Renal cortex interstitium (tissue), 3 donors: ENCODE results near the gene HNRNPUL2. TPM values are rescaled to one million over a fixed set of nuclear protein-coding genes. Genes with fewer than 3 reads are reported as not detected.

ENCODE experiments used
- polyA plus RNA-seq, 3 donors: library from polyadenylated mRNA; unstranded; fragments of 120-200 nt; gene quantifications; one replicate each; pipeline ENCODE4 v1.2.1, GENCODE V29; 2013; ENCODE audit not compliant: insufficient read length in 3 of 3

Gene HNRNPUL2
- polyA plus RNA-seq, 3 donors, result 82.0 to 92.8 (median 92.6) TPM

Other genes starting within 250 kb of the HNRNPUL2 start
- gene AHNAK, start 180.7 kb downstream of the HNRNPUL2 start, polyA plus RNA-seq, result 100 to 1,000 TPM; 193 to 231 (median 198) TPM
- gene EEF1G, start 153.6 kb downstream of the HNRNPUL2 start, polyA plus RNA-seq, result 1,000 to 10,000 TPM; 2,243 to 2,394 (median 2,287) TPM
- 10 to 100 TPM; 21.2 to 27.7 (median 23.7) TPM for gene TUT1, start 135.9 kb downstream of the HNRNPUL2 start, polyA plus RNA-seq
- gene MTA2, start 125.6 kb downstream of the HNRNPUL2 start, polyA plus RNA-seq, result 100 to 1,000 TPM in 2 of 3 donors, 10 to 100 TPM in 1; 79.7 to 105 (median 101) TPM
- 10 to 100 TPM; 30.5 to 38.5 (median 34.3) TPM for gene EML3, start 114.7 kb downstream of the HNRNPUL2 start, polyA plus RNA-seq
- 1 to 10 TPM; 2.9 to 4.8 (median 3.5) TPM for gene ROM1, start 114.2 kb downstream of the HNRNPUL2 start, polyA plus RNA-seq
- 10 to 100 TPM; 20.8 to 42.2 (median 36.5) TPM for gene B3GAT3, start 105.5 kb downstream of the HNRNPUL2 start, polyA plus RNA-seq
- gene GANAB, start 80.8 kb downstream of the HNRNPUL2 start, polyA plus RNA-seq, result 100 to 1,000 TPM; 349 to 398 (median 360) TPM
- gene INTS5, start 74.2 kb downstream of the HNRNPUL2 start, polyA plus RNA-seq, result 10 to 100 TPM; 18.1 to 22.7 (median 19.2) TPM
- 10 to 100 TPM; 56.8 to 59.1 (median 58.5) TPM for gene C11orf98, start 62.2 kb downstream of the HNRNPUL2 start, polyA plus RNA-seq
- 1 to 10 TPM; 3.8 to 5.9 (median 4.6) TPM for gene CSKMT, start 62.1 kb downstream of the HNRNPUL2 start, polyA plus RNA-seq
- gene UQCC3, start 55.8 kb downstream of the HNRNPUL2 start, polyA plus RNA-seq, result 10 to 100 TPM in 2 of 3 donors, 1 to 10 TPM in 1; 6.4 to 12.5 (median 10.7) TPM
- gene LBHD1, start 55.2 kb downstream of the HNRNPUL2 start, polyA plus RNA-seq, result 1 to 10 TPM; 6.3 to 6.8 (median 6.4) TPM
- 100 to 1,000 TPM; 147 to 191 (median 164) TPM for gene UBXN1, start 48.4 kb downstream of the HNRNPUL2 start, polyA plus RNA-seq
- 1 to 10 TPM in 2 of 3 donors, under 1 TPM in 1; 0.75 to 1.3 (median 1.1) TPM for gene LRRN4CL, start 37.9 kb downstream of the HNRNPUL2 start, polyA plus RNA-seq
- gene BSCL2, start 20.0 kb downstream of the HNRNPUL2 start, polyA plus RNA-seq, result 10 to 100 TPM; 60.1 to 70.8 (median 63.0) TPM
- gene GNG3, start 19.8 kb downstream of the HNRNPUL2 start, polyA plus RNA-seq, result 1 to 10 TPM; 1.4 to 2.6 (median 2.0) TPM
- gene TTC9C, start 1.0 kb upstream of the HNRNPUL2 start, polyA plus RNA-seq, result 10 to 100 TPM; 38.1 to 48.2 (median 41.8) TPM
- 1 to 10 TPM; 7.3 to 8.1 (median 7.5) TPM for gene ZBTB3, start 26.7 kb upstream of the HNRNPUL2 start, polyA plus RNA-seq
- 100 to 1,000 TPM; 133 to 162 (median 156) TPM for gene POLR2G, start 34.1 kb upstream of the HNRNPUL2 start, polyA plus RNA-seq
- 10 to 100 TPM; 27.1 to 38.7 (median 33.1) TPM for gene TAF6L, start 43.9 kb upstream of the HNRNPUL2 start, polyA plus RNA-seq
- 10 to 100 TPM; 58.3 to 73.4 (median 71.4) TPM for gene TMEM179B, start 59.9 kb upstream of the HNRNPUL2 start, polyA plus RNA-seq
- 10 to 100 TPM; 21.8 to 30.6 (median 29.2) TPM for gene TMEM223, start 64.5 kb upstream of the HNRNPUL2 start, polyA plus RNA-seq
- 100 to 1,000 TPM; 114 to 137 (median 116) TPM for gene NXF1, start 78.0 kb upstream of the HNRNPUL2 start, polyA plus RNA-seq
- gene STX5, start 104.6 kb upstream of the HNRNPUL2 start, polyA plus RNA-seq, result 10 to 100 TPM; 51.6 to 57.9 (median 56.7) TPM
- under 1 TPM in 1 of 3 donors, not detected in 2; 0.42 TPM for gene TEX54, start 105.4 kb upstream of the HNRNPUL2 start, polyA plus RNA-seq
- gene WDR74, start 112.1 kb upstream of the HNRNPUL2 start, polyA plus RNA-seq, result 10 to 100 TPM; 33.7 to 48.3 (median 43.5) TPM
- 100 to 1,000 TPM; 164 to 215 (median 179) TPM for gene SLC3A2, start 153.4 kb upstream of the HNRNPUL2 start, polyA plus RNA-seq
- under 1 TPM in 2 of 3 donors, not detected in 1; 0.09 to 0.11 TPM for gene CHRM1, start 193.9 kb upstream of the HNRNPUL2 start, polyA plus RNA-seq